ENCODE measurements around the gene CNIH1. TPM values are rescaled to one million over a fixed set of nuclear protein-coding genes. Genes with fewer than 3 reads are reported as not detected.
"Not testable (repeated sequence)": the region's sequence is repeated elsewhere in the genome, so short reads cannot be mapped to it uniquely, and the experiment has no call there.

CNIH1 gene
- total RNA-seq, 1 experiment from 2014 or later, result 118 TPM

DNA sequence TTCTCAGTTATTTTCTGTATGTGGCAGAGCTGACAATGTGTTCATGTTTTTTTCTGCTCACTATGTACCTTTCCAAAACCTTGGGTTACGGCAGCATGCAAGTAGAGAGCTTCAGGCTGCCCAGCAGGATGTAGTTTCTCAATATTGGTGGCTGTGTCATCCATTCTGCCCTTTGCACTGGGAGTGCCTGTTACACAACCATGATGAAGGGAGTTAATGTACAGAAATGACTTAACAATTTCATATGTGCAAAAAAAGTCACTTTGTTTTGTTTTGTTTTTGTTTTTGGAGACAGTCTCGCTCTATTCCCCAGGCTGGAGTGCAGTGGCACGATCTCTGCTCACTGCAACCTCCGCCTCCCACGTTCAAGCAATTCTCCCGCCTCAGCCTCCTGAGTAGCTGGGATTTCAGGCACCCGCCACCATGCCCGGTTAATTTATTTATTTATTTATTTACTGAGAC is 6.1 kb upstream of the CNIH1 start:
- DNase-seq, result peak; percentile 50
- Mint-ChIP-seq H3K36me3 (ENCODE audit: insufficient read depth, unreplicated experiment) (no peaks in the 10 kb centered on the region), H3K9me3 (ENCODE audit: low read depth, unreplicated experiment) (no peaks in the 10 kb centered on the region), H3K27ac (ENCODE audit: unreplicated experiment) (no peak overlapping the region), H3K27me3 (ENCODE audit: unreplicated experiment) (no peaks in the 10 kb centered on the region), H3K4me1 (ENCODE audit: low read depth, unreplicated experiment) (peaks cover 14% of the 10 kb centered on the region), H3K4me3 (ENCODE audit: low read depth, unreplicated experiment) (no peak overlapping the region)
- no peak for TF ChIP-seq CTCF (IDR thresholded peaks at IDR 0.05; ENCODE audit: unreplicated experiment)
- intact Hi-C loops (cut with micrococcal nuclease; ENCODE audit: unreplicated experiment), result loop anchor here (5.0 kb wide), 1 partner anchor 35 kb away; no protein-coding TSS in a partner anchor
- CTCF ChIA-PET, result interaction anchor here (0.7 to 1.0 kb wide), 7 partner anchors 15 to 869 kb away, joined by 3 to 7 read pairs (median 4); partner anchors contain the start of gene CDKN3
- BruUV-seq (replicated peaks), result no TSS peak

DNA sequence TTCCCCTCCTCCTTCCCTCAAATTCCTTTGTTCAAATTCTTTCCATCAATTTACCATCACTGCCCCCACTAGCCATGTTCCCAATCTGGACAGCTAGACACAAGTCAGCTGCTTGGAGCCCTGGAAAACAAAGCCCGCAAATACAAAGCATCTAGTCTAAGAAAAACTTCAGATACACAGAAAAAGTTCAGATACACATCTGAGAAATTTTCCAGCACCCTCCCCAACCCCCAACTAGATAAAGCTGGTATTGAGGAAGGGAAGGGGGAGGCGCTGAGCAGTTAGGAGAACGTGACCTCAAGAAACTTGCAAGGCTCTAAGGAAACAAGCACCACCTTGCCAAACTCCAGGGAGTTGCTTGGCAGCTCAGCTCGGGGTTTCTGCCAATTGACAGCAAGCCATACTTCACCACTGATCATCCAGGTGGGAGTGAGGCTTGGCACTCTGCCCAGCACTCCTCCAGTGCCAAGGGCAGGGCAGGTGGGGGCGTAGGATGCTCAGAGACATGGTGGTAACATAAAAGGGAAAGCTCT is 5.1 kb upstream of the CNIH1 start:
- no peak for TF ChIP-seq CTCF (IDR thresholded peaks at IDR 0.05; ENCODE audit: unreplicated experiment)
- Mint-ChIP-seq H3K9me3 (ENCODE audit: low read depth, unreplicated experiment) (no peaks in the 10 kb centered on the region), H3K27ac (ENCODE audit: unreplicated experiment) (no peak overlapping the region), H3K4me1 (ENCODE audit: low read depth, unreplicated experiment) (peaks cover 23% of the 10 kb centered on the region), H3K36me3 (ENCODE audit: insufficient read depth, unreplicated experiment) (peaks cover 5% of the 10 kb centered on the region), H3K27me3 (ENCODE audit: unreplicated experiment) (no peaks in the 10 kb centered on the region), H3K4me3 (ENCODE audit: low read depth, unreplicated experiment) (no peak overlapping the region)
- DNase-seq, result peak; percentile 26
- BruUV-seq (replicated peaks), result no TSS peak
- CTCF ChIA-PET, result interaction anchor here (0.6 to 0.7 kb wide), 4 partner anchors 14 to 1107 kb away, joined by 3 to 5 read pairs (median 4); no protein-coding TSS in a partner anchor
- intact Hi-C loops (cut with micrococcal nuclease; ENCODE audit: unreplicated experiment), result loop anchor here (5.0 kb wide), 1 partner anchor 36 kb away; no protein-coding TSS in a partner anchor

DNA sequence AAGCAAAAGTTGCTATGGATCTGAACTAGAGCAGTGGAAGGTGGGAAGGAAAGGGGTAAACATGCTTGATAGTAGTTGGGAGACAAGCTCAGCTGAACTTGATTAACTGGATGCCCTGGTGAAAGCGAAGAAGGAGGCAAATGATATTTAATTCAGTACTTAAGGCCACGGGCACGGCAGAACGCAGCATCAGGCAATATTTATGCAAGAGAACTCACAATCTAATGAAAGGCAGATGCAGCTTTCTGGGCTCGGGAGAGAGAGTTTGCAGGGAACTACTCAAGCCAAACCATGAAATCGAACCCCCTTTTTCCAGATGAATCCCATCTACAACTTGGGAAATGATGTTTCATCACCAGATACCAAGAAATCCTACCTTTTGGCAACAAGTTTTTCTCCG is 3.5 kb upstream of the CNIH1 start:
- CTCF ChIA-PET, result no interaction called here
- H3K4me1 Mint-ChIP-seq (ENCODE audit: low read depth, unreplicated experiment), result peaks cover 24% of the 10 kb centered on the region
- no peak overlapping the region for H3K27ac Mint-ChIP-seq (ENCODE audit: unreplicated experiment)
- no peak overlapping the region for H3K4me3 Mint-ChIP-seq (ENCODE audit: low read depth, unreplicated experiment)
- intact Hi-C loops (cut with micrococcal nuclease; ENCODE audit: unreplicated experiment), result loop anchor here (5.0 kb wide), 1 partner anchor 38 kb away; no protein-coding TSS in a partner anchor
- DNase-seq, result no peak
- H3K36me3 Mint-ChIP-seq (ENCODE audit: insufficient read depth, unreplicated experiment), result peaks cover 20% of the 10 kb centered on the region
- BruUV-seq (replicated peaks), result no TSS peak
- H3K27me3 Mint-ChIP-seq (ENCODE audit: unreplicated experiment), result no peaks in the 10 kb centered on the region
- H3K9me3 Mint-ChIP-seq (ENCODE audit: low read depth, unreplicated experiment), result no peaks in the 10 kb centered on the region
- no peak for TF ChIP-seq CTCF (IDR thresholded peaks at IDR 0.05; ENCODE audit: unreplicated experiment)

DNA sequence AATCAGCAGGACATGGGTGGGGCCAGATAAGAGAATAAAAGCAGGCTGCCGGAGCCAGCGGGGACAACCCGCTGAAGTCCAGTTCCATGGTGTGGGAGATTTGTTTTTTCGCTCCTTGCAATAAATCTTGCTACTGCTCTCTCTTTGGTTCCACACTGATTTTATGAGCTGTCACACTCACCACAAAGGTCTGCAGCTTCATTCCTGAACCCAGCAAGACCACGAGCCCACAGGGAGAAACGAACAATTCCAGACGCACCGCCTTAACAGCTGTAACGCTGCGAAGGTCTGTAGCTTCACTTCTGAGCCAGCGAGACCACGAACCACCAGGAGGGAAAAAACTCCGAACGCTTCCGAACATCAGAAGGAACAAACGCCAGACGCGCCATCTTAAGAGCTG is 2.8 kb upstream of the CNIH1 start:
- Mint-ChIP-seq H3K27ac (ENCODE audit: unreplicated experiment) (no peak overlapping the region), H3K4me3 (ENCODE audit: low read depth, unreplicated experiment) (no peak overlapping the region), H3K27me3 (ENCODE audit: unreplicated experiment) (no peaks in the 10 kb centered on the region), H3K9me3 (ENCODE audit: low read depth, unreplicated experiment) (no peaks in the 10 kb centered on the region), H3K36me3 (ENCODE audit: insufficient read depth, unreplicated experiment) (peaks cover 23% of the 10 kb centered on the region), H3K4me1 (ENCODE audit: low read depth, unreplicated experiment) (peaks cover 31% of the 10 kb centered on the region)
- intact Hi-C loops (cut with micrococcal nuclease; ENCODE audit: unreplicated experiment), result no loop called here
- BruUV-seq (replicated peaks), result no TSS peak
- CTCF ChIA-PET, result no interaction called here
- no peak for DNase-seq
- no peak for TF ChIP-seq CTCF (IDR thresholded peaks at IDR 0.05; ENCODE audit: unreplicated experiment)

DNA sequence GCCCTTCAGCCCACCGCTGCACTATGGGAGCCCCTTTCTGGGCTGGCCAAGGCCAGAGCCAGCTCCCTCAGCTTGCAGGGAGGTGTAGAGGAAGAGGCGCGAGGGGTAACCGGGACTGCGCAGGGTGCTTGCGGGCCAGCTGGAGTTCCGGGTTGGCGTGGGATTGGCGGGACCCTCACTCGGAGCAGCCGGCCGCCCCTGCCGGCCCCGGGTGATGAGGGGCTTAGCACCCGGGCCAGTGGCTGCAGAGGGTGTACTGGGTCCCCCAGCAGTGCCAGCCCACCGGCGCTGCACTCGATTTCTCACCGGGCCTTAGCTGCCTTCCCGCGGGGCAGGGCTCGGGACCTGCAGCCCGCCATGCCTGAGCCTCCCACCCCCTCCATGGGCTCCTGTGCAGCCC is 1.8 kb upstream of the CNIH1 start:
- intact Hi-C loops (cut with micrococcal nuclease; ENCODE audit: unreplicated experiment); H3K27me3 Mint-ChIP-seq (ENCODE audit: unreplicated experiment); H3K9me3 Mint-ChIP-seq (ENCODE audit: low read depth, unreplicated experiment); H3K27ac Mint-ChIP-seq (ENCODE audit: unreplicated experiment); H3K4me3 Mint-ChIP-seq (ENCODE audit: low read depth, unreplicated experiment); DNase-seq; BruUV-seq (replicated peaks): not testable (repeated sequence)
- peaks cover 33% of the 10 kb centered on the region for H3K4me1 Mint-ChIP-seq (ENCODE audit: low read depth, unreplicated experiment)
- CTCF ChIA-PET, result interaction anchor here (0.7 kb wide), 1 partner anchor 1497 kb away, joined by 3 read pairs; no protein-coding TSS in a partner anchor
- H3K36me3 Mint-ChIP-seq (ENCODE audit: insufficient read depth, unreplicated experiment), result peaks cover 23% of the 10 kb centered on the region

Measured in Calu3 (cell line).